HepG2 (cell line): ENCODE data around the gene NUP93. TPM values are rescaled to one million over a fixed set of nuclear protein-coding genes. Genes with fewer than 3 reads are reported as not detected.

ENCODE experiments used
- ATAC-seq: fragments of 200-7000 bp; cut with Tn5 transposase; 3 replicates; pipeline ENCODE4 v1.9.1; 2020; ENCODE audit warnings: mild to moderate bottlenecking, moderate library complexity
- BruUV-seq: library from RNA; stranded (reverse); fragments of 400-500 nt; replicated peaks from 2 replicates; lab custom pipeline; 2021; lab: Mats Ljungman, UMichigan
- CTCF ChIA-PET: fragments of 300-600 bp; formaldehyde crosslinking; extraction: SDS; loops from one replicate; lab custom pipeline; 2021; ENCODE audit warnings: low total read pairs, inconsistent platforms, low intra/inter-chr PET ratio; lab: Yijun Ruan, JAX
- POLR2A ChIA-PET: fragments of 350-600 bp; sonication (Branson Sonifier 250); formaldehyde crosslinking; loops from one replicate; lab custom pipeline; 2020; ENCODE audit warnings: antibody characterized with exemption, inconsistent platforms; lab: Yijun Ruan, JAX
- DNase-seq: peaks from one replicate; pipeline ENCODE4 v3.0.0-alpha.2; 2015; ENCODE audit warnings: low spot score
- FAIRE-seq: peaks from 3 replicates; lab custom pipeline; 2011; peaks lifted over from hg19 to GRCh38; lab: Jason Lieb, UNC
- H2AFZ ChIP-seq: one replicate; pipeline ENCODE4 v1.6.1; 2011; ENCODE audit warnings: low read length, inconsistent platforms
- H3K27ac ChIP-seq: fragments of 300-600 bp; 3 replicates; pipeline ENCODE4 v1.8.0; 2011; ENCODE audit warnings: mixed run types, mild to moderate bottlenecking, mixed read lengths, low read length, inconsistent platforms; ENCODE audit not compliant: insufficient read depth; ENCODE audit errors: extremely low read length
- H3K27me3 ChIP-seq, 2 experiments: fragments of 200-600 bp in 1 of 2; 2 replicates in 1 of 2; 3 replicates in 1 of 2; pipeline versions ENCODE4 v1.6.0 to v1.8.0; 2011; ENCODE audit warnings: low read length in 2 of 2, mild to moderate bottlenecking in 2 of 2, moderate library complexity in 2 of 2, inconsistent platforms in 1 of 2; ENCODE audit not compliant: insufficient read depth in 2 of 2, control insufficient read depth in 1 of 2
- H3K36me3 ChIP-seq, 2 experiments: fragments of 200-600 bp in 1 of 2; replicated peaks in 1 of 2; 2 replicates in 1 of 2; 3 replicates in 1 of 2; pipeline versions ENCODE4 v1.5.1 to v1.8.0; 2011; ENCODE audit warnings: low read length in 2 of 2, inconsistent platforms in 1 of 2; ENCODE audit not compliant: insufficient read depth in 2 of 2, control insufficient read depth in 1 of 2
- H3K4me1 ChIP-seq: 2 replicates; pipeline ENCODE4 v1.5.1; 2012; ENCODE audit warnings: low read length, inconsistent platforms; ENCODE audit not compliant: insufficient read depth
- H3K4me2 ChIP-seq: 2 replicates; pipeline ENCODE4 v1.6.0; 2011; ENCODE audit warnings: low read depth, low read length, inconsistent platforms
- H3K4me3 ChIP-seq, 3 experiments: fragments of 200-600 bp in 1 of 3; sonication (generic), shearing (Covaris generic) in 1 of 3; replicated peaks in 1 of 3; 2 replicates each; pipeline ENCODE4 v1.5.1; 2011 to 2016; ENCODE audit warnings: low read length in 3 of 3, inconsistent platforms in 2 of 3, low read depth in 2 of 3, mild to moderate bottlenecking in 2 of 3, control low read depth in 1 of 3, mixed read lengths in 1 of 3; ENCODE audit not compliant: insufficient read depth in 1 of 3
- H3K79me2 ChIP-seq: one replicate; pipeline ENCODE4 v1.6.1; 2011; ENCODE audit warnings: low read length, inconsistent platforms; ENCODE audit not compliant: insufficient read depth
- H3K9ac ChIP-seq: 2 replicates; pipeline ENCODE4 v1.6.0; 2011; ENCODE audit warnings: mild to moderate bottlenecking, low read depth, low read length, inconsistent platforms; ENCODE audit not compliant: insufficient read depth
- H3K9me3 ChIP-seq: 2 replicates; pipeline ENCODE4 v1.5.1; 2012; ENCODE audit warnings: mild to moderate bottlenecking, low read length
- H4K20me1 ChIP-seq: 2 replicates; pipeline ENCODE4 v1.6.0; 2011; ENCODE audit warnings: inconsistent platforms, mild to moderate bottlenecking, low read length, moderate library complexity; ENCODE audit not compliant: insufficient read depth
- GTF2F1 ChIP-seq: fragments of 150-350 bp; IDR thresholded peaks from 2 replicates; pipeline ENCODE4 v1.6.1; 2014; ENCODE audit warnings: low read length
- HOXA5 ChIP-seq: sonication (generic); formaldehyde crosslinking; IDR thresholded peaks from 2 replicates; pipeline ENCODE4 v1.4.0; 2020; ENCODE audit warnings: missing genetic modification reagents
- TCF7L2 ChIP-seq: IDR thresholded peaks from 2 replicates; pipeline ENCODE4 v1.6.1; 2011; ENCODE audit warnings: mild to moderate bottlenecking, low read depth, low read length, moderate library complexity
- ZBTB7B ChIP-seq: sonication (generic); formaldehyde crosslinking; IDR thresholded peaks from 2 replicates; pipeline ENCODE4 v1.4.0; 2020; ENCODE audit warnings: missing genetic modification reagents
- ZNF101 ChIP-seq: sonication (generic); formaldehyde crosslinking; IDR thresholded peaks from 2 replicates; pipeline ENCODE4 v1.4.0; 2020; ENCODE audit warnings: mild to moderate bottlenecking, low read depth, missing genetic modification reagents, borderline replicate concordance
- ZNF136 ChIP-seq: sonication (generic); formaldehyde crosslinking; IDR thresholded peaks from 2 replicates; pipeline ENCODE4 v1.8.1; 2022; ENCODE audit warnings: low read depth, mild to moderate bottlenecking, moderate library complexity, missing genetic modification reagents
- ZNF143 ChIP-seq: sonication (generic); formaldehyde crosslinking; IDR thresholded peaks from 2 replicates; pipeline ENCODE4 v1.4.0; 2020; ENCODE audit warnings: missing genetic modification reagents
- ZNF7 ChIP-seq: IDR thresholded peaks from 2 replicates; pipeline ENCODE4 v1.6.1; 2016; ENCODE audit warnings: missing biosample characterization, missing genetic modification reagents
- ZNF766 ChIP-seq: sonication (generic); formaldehyde crosslinking; IDR thresholded peaks from 2 replicates; pipeline ENCODE4 v1.5.0; 2020; ENCODE audit warnings: missing genetic modification reagents, borderline replicate concordance
- ZSCAN5A ChIP-seq: sonication (generic); formaldehyde crosslinking; IDR thresholded peaks from 2 replicates; pipeline ENCODE4 v1.8.0; 2022; ENCODE audit warnings: mild to moderate bottlenecking, missing genetic modification reagents, borderline replicate concordance
- WGBS: methylation state at CpG from one replicate; pipeline ENCODE4 v1.1.6; 2017; ENCODE audit warnings: low lambda C conversion rate; 5-methylcytosine and 5-hydroxymethylcytosine counted together
- in situ Hi-C: cut with HindIII; loops from 2 replicates; pipeline ENCODE4 v1.10.0; 2017; ENCODE audit warnings: low pct_unique_long_range_greater_than_20kb; ENCODE audit not compliant: extremely low pct_ligation_motif_present
- intact Hi-C: fragments of 100-400 bp; cut with micrococcal nuclease; formaldehyde crosslinking; loops from one replicate; pipeline ENCODE4 v1.10.0; 2022; ENCODE audit not compliant: unreplicated experiment
- polyA plus RNA-seq, 8 experiments: library from polyadenylated mRNA; depleted of rRNA in 3 of 8; stranded (reverse) in 7 of 8; unstranded in 1 of 8; fragments of >200 nt; fragmentation: Illumina TruSeq in 4 of 8; extraction: Trizol in 4 of 8; gene quantifications; 2 replicates each; pipeline versions ENCODE4 v1.2.1 to v1.2.3, GENCODE V29; 2011 to 2016; ENCODE audit warnings: low read depth in 4 of 8, missing spikeins in 1 of 8, mixed read lengths in 1 of 8; ENCODE audit not compliant: insufficient read depth in 1 of 8
- total RNA-seq, 5 experiments: library from RNA; depleted of rRNA; stranded (reverse); fragments of >200 nt; fragmentation: Illumina TruSeq; extraction: Trizol; gene quantifications; 2 replicates each; pipeline ENCODE4 v1.2.3, GENCODE V29; 2016; ENCODE audit warnings: low read depth in 1 of 5

Gene NUP93
- total and polyA plus RNA-seq, 2 of the 13 experiments (the other 11 are each of a cell fraction or from before 2014, with no cell fraction given): 58.5 to 140 TPM

GRCh38 chr16:56781528-56781961, 51.6 kb downstream of the NUP93 start (continued):
- TF ChIP-seq TCF7L2 (no peak), ZNF101 (CRISPR knock-in tag) (no peak), ZNF766 (CRISPR knock-in tag) (no peak), HOXA5 (CRISPR knock-in tag) (no peak), ZNF136 (no peak)

- H3K27ac ChIP-seq: no peak overlapping the region
- intact Hi-C loops (no loop called here), in situ Hi-C loops (no loop called here)
- TF ChIP-seq ZSCAN5A (CRISPR knock-in tag): no peak
- TF ChIP-seq ZBTB7B (CRISPR knock-in tag): no peak
- TF ChIP-seq GTF2F1: no peak
- TF ChIP-seq ZNF7 (CRISPR knock-in tag): no peak
- TF ChIP-seq ZNF143 (CRISPR knock-in tag): no peak
- FAIRE-seq: no peak
- H3K4me3 ChIP-seq: no peak overlapping the region
- ChIA-PET CTCF (no interaction called here), POLR2A (no interaction called here)
- no peaks in the 10 kb centered on the region for H3K36me3 ChIP-seq
- no peak for DNase-seq
- no peaks in the 10 kb centered on the region for H3K79me2 ChIP-seq
- no peak overlapping the region for H3K4me2 ChIP-seq
- no peak overlapping the region for H2AFZ ChIP-seq
- WGBS: 77% methylated on average over 5 of the region's 5 CpGs
- H3K27me3 ChIP-seq: no peaks in the 10 kb centered on the region
- no peaks in the 10 kb centered on the region for H4K20me1 ChIP-seq
- no TSS peak for BruUV-seq
- peaks cover 13% of the 10 kb centered on the region; the same call in 1 of the 2 replicates for H3K4me1 ChIP-seq
- no peaks in the 10 kb centered on the region for H3K9me3 ChIP-seq
- H3K9ac ChIP-seq: no peak overlapping the region
- ATAC-seq: no peak
These were observed 53.4 kb downstream of the NUP93 start for GRCh38 chr16:56783344-56783743.
